CD4-positive, alpha-beta T cell treated with Interferon gamma for 1 hour (primary cell): ENCODE results near the gene HDAC4.

Source experiments
- DNase-seq: peaks from one replicate; pipeline ENCODE4 v3.0.0-alpha.2; 2020

The HDAC4 gene

DNA sequence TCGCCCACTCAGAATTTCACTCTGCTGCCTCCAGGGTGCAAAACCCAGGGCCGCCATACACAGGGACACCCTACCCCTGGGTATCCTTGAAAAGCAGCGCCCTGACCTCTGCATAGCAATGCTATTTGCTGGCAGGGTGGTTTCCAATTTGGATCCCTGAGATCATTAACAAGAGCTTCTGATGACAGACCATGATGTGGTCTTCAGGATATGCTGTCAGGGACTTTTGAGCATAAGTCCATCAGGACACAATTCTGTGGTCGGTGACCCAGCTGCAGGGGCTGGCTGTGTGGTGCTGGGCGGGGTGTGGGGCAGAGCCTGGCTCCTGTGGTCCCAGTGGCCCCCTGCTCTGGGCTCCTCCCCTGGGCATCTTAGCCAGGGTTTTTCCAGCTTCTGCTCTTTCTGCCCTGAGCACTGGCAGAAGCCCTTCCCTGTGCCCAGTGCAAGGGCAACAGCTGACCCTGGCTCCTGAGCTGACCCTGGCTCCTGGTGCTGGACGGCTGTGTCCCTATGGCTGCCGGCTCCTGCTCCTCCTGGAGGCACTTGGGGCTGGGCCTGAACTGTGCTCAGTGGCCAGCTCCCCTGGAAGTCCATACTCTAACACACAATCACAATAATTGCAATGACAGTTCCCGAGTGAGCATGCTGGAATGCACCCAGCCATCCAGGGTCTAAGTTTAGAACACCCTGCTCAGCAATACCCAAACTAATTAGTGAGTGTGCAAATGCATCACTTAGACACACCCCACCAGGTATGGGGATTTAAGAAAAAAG lies 271.5 kb downstream of the HDAC4 start:
- DNase-seq = no peak

DNA sequence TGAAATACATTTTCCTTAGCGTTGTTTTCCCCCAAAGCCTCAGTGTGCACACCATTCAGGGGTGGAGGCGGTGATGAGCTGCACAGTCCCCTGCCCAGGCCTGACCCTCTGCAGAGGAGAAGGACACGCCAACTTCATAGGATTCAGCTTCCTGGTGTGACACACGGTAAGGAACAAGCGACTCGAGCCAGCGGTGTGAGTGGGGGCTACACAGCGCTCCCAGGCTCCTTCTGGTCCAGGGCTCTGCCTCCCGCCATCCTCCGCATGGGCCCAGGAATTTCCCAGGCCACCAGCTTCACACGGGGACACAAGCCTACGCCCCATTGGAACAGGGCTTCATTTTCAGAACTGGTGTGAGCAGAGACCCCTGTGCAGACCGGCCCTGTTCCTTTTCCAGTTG lies 272.1 kb downstream of the HDAC4 start:
- no peak for DNase-seq

DNA sequence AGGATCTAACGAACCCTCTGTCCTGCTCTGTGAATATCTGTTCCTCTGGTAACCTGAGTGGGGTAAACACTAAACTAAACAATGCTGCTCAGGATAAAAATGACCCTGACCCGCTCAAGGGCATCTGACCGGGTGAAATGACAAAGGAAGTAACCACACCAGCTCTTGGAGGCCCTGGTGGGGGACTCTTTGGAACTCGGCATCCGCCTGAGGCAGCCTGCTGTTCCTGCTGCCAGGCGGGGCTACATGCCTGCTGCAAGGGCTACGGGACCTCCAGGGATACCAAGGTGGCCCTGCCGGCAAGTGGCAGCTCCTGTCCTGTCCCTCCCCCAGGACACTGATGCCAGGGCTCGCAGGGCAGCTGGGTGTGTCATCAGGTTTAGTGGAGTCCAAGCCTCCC lies 273.3 kb downstream of the HDAC4 start:
- DNase-seq = no peak

DNA sequence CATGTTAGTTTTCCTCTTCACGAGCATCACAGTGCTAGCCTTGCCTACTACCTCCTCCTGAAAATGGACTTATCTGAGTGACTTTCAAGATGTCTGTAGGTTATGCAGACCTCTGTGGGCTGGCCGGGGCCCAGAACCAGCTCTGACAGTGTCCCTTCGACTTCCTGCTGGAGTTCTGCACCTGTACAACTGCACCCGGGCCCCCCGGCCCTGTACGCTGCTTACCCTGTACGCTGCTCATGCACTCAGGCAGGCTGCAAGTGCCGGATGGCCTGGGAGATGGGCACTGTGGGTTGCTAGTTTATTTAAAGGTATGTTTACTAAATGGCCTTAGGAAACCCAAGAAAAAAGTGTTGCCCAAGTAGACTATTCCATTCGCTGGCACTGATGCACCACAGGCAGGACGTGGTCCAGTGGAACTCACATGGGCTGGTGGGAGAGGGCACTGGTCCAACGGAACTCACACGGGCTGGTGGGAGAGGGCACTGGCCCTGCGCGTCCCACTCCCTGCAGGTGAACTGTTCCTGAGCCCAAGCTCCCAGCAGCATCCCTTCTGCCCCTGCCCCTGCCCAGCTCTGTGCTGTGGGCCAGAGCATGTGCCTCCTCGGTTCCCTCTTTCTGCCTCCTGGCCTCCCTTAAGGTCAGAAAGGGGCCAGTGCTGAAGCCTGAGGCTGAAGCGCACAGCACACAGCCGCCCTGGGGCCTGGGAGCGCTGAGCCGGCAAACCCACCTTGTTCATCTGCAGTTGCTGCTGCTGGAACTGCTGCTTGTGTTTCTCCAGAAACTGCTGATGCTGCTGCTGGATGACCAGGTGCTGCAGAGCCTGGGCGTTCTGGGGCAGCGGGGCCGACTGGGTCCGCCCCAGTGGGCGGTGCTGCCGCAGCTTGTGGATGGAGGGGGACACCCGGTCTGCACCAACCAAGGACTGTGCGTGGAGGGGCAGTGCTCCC lies 274.8 kb downstream of the HDAC4 start:
- DNase-seq = no peak

DNA sequence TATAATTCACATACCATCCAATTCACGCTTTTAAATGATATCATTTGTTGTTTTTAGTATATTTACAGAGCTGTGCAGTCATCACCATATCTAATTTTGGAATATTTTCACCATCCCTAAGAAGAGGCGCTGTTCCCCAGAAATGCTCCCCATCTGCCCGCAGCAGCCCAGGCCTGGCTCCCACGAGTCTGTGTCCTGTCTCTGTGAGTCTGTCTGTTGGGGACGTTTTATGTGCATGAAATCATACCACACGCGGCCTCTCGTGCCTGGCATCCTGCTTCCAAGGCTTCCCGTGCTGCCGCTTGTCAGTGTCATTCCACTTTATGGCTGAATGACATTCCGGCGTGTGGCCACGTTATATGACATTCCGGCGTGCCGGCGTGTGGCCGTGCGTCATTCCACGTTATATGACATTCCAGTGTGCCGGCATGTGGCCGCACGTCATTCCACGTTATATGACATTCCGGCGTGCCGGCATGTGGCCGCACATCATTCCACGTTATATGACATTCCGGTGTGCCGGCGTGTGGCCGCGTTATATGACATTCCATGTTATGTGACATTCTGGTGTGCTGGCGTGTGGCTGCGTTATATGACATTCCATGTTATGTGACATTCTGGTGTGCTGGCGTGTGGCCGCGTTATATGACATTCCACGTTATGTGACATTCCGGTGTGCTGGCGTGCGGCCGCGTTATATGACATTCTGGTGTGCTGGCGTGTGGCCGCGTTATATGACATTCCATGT lies 276.5 kb downstream of the HDAC4 start:
- no peak for DNase-seq

DNA sequence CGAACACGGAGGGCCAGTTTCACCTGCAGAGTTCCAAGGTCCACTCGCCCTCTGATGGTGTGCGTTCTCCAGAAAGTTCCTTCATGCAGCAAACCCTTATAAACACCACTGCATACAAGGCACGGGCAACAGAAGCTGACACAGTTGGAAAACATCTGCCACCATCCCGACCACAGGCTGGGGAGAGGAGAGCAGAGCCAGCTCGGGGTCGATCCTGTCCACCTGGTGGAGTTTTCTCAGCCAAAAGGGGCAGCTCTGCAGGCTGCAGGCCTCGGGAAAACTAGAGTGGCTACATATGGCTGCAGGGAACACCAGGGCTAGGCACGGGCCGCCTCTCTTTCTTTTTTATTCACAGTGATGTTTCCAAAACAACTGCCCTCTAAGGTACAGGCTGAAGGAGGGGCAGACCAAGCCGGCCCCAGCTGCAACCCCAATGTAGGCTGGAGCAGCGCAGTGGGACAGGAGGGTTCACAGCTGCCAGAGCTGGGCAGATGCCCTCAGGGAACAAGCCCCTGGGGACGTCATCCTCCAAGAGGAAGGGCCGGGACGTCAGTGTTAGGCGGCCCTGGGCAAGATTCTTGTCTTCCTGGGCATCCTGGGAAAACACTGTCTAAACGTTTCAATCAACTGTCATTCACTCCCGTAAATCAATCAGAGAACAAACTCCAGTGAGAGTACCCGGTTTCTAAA lies 278.3 kb downstream of the HDAC4 start:
- no peak for DNase-seq

DNA sequence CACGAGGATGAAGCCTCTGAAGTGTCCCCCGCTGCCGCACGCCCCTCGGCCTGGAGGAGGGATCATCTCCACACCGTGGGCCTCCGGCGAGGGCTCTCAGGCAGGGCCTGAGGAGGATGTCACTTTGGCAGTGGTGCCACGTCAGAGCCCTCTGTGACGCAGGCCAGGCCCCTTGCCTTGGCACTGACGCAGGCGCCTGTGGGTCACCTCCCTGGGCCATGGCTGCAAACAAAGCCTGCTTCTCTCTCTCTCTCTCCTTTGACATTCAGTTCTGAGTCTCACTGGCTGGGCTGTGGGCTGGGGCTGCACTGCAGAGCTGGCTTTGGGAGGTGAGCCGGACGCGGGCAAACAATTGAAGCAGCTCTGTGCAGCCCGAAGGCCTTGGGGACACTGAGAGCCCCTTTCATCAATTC lies 279.2 kb downstream of the HDAC4 start:
- DNase-seq = no peak

DNA sequence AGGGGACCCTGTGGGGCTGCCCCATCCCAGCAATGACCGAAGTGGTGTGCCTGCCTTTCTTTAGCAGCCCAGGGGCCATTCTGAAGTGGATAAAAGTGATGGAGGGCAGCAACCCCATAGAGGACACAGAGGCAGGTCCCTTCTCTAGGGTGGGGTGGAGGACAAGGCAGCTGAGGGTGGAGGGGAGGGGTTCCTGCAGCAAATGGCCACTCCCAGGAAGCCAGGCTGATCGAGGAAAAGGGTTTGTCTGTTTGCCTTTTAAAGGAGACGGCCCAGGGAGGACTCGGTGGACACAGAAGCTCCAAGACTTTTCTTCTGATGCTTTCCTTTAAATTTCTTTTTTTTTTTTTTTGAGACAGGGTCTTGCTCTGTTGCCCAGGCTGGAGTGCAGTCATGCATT lies 280.2 kb downstream of the HDAC4 start:
- DNase-seq = no peak

DNA sequence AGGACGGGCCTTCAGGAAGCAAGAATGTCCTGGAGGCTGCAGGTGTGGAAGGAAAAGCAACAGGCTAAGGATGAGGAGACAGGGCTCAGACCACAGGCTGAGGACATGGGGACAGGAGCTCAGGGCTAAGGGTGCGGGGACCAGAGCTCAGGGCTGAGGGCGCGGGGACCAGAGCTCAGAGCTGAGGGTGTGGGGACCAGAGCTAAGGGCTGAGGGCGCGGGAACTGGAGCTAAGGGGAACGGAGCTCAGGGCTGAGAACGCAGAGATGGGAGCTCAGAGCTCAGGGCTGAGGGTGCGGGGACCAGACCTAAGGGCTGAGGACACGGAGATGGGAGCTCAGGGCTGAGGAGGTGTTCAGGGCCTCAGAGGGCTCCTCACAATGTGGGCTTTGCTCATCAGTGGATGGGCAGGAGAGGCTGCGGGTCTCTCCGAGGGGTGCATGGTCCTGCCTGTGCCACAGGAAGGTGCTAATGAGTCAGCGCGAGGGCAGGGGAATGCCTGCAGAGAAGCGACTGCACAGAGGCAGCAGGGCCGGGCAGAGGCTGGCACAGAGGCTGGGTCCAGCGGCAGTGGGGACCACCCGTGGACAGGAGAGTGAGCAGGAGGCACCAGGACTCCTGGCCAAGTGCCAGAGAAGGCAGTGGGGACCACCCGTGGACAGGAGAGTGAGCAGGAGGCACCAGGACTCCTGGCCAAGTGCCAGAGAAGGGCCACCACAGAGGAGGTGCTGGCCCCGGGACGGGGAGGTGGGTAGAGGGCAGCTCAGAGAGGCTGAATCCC lies 281.3 kb downstream of the HDAC4 start:
- no peak for DNase-seq

DNA sequence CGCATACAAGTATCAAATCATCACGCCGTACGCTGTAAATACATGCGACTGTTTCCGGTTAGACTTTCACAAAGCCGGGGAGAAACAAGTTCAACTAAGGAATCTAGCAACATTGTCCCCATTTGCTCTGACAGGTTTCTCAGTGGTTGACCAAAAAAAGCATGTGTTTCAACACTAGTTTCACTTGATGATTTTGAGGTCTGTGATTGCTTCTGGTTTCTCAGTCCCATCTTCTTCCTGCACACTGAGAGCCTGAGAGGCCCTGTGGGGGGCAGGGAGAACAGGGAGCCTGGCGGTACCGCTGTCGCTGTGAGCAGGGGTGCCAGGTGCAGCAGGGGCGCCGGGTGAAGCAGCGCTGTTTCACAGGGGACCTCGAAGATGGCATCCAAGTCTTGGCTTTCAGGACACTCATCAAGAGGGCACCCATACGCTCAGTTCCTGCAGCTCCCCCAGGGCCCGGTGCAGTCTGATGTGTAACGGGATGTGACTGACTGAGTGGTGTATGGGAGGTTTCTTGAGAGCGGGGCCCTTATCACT lies 282.1 kb downstream of the HDAC4 start:
- DNase-seq = no peak

DNA sequence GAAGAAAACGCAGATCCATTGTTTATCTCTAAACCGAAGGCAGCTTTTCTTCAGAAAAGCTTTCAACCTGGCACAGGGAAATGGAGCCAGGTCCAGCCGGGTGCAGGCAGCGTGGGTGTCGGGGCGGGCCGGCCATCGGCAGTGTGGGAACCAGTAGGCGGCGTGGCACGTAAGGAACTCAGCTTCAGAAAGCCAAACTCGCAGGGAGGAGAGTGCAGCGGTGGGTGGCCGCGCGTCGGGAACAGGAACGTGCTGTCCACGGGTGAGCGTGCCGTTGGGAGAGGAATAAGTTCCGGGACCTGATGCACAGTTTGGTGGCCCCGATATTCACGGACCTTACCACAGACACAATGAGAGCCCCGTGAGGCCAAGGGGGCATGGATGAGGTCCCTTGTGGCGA lies 282.6 kb downstream of the HDAC4 start:
- DNase-seq = no peak

DNA sequence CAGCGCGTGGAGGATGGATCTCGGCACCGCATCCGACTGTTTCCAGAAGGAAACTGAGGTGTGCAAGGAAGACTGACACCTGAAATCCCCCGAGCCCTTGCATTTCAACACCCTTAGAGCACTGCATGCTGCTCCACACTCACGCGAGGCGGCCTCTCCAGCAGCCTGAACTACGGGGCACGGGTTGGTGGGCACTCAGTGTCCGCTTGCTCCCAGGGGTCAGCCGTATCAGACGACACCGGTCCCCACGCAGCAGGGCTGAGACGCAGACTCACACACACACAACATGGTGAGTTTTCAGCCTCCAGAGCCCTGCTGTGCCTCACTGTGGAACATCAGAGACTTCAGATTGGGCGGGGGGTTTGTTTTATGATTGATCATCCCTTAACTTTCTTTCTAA lies 283.0 kb downstream of the HDAC4 start:
- DNase-seq = no peak

DNA sequence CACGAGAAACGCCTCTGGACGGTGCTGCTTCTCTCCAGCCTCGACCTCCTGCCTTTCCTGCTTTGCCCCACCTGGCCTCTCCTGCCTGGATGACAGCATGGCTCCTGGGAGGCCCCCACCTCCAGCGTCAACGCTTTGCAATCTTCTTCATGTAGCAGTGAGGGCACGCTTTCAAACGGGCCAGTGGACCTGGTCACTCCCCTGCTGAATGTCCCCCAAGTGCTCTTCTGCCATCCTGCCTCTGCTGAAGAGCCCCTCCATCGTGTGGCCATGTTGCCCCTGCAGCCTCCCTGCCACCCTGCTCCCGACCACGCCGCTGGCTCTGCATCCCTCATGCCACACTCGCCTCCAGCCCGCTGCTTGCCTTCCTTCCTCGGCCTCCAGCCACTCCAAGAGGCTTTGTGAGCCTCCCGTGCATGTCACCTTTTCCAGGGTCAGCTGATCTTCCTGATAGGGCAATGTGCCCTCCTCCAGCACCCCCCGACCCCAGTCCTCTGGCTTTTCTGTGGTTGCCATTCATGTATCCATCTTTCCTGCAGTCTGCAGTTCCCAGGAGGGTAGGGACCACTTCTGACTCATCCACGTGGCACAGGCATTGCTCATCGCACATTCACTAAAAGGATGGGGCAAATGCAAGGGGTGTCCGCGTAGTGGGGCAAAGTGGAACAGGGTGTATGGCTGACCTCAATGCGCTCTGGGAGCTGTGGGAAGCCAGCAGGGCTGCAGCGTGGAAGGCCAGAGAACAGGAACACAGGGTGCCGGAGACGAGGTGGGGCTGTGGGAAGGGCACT lies 284.2 kb downstream of the HDAC4 start:
- no peak for DNase-seq

DNA sequence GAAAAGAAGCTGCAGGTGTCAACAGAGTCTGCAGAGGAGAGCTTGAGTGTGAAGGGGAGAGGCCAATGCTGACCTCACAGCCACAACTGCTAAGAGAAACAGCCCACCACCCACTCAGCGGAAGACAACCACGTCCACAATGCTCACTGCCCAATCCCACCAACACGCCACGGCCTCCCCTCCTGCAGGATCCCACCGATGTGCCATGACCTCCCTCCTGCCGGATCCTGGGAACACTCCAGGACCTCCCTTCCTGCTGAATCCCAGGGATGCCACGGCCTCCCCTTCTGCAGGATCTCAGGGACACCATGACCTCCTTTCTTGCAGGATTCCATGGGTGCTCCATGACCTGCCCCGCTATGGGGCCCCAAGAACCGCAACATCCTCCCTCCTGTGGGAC lies 285.2 kb downstream of the HDAC4 start:
- no peak for DNase-seq

DNA sequence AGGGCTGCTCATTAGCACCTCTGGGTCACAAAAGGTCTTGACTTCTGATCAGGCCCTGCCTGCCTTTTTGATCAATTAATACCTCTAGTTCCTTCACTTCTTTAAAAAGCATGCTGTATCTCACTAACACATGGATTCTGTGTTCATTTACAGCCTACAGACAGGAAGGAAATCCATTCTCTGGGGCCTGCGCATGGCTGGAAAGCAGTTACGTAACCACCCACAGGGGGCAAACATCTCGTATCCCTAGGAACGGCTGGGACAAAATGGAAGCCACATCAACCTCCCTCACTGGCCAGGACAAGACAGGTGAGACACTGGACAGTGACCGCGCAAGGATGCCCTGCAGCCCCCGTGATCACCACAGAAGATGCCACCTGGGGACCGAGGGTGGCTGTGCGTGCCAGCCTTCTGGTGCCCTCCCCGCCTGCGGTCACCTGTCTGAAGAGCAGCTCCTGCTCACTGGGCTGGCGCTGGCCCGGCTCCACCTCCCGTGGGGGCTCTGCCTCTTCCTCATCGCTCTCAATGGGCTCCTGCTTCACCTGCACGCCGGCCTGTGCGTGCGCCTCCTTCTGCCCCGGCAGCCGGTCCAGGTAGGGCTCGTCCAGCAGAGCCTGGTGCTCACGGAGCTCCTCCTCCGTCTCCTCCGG lies 286.1 kb downstream of the HDAC4 start:
- no peak for DNase-seq

DNA sequence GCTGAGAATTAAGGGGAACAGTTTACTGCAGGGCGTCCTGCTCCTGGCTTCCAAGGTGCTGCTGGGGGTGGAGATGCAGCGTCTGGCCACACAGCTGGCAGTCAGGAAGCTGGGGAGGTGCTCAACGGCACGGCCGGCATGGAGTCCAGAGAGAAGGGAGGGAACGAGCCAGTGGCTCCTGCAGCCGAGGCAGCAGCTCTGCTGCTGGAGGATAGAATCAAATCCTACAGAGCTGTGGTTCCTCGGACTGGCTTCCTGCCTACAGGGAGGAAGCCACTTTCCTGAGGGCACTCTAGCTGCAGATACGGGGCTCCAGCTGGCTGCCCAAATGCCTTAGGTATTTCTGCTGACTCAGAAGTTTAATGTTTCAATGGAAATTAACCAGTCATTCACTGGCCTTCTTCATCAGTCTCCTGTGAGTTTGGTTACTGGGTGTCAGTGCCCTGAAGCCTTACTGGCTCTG lies 286.7 kb downstream of the HDAC4 start:
- DNase-seq = no peak

DNA sequence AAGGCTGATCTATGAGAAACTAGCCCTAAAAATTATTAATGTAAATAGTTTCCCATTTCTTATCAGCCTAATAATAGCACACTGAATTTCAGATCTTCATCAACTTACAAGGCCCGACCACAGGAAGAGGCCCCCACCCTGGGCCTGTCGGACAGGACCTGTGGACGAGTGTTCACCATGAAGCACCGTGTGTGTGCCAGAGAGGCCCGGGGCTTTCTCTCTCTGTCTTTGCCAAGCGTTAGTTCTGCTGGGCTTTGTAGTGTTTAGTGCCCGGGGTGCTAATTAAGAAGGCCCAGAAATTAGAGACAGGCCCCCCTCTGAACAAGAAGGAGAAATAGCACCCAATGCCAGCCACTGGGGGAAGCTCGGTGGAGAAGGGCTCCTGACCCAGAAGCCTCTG lies 287.2 kb downstream of the HDAC4 start:
- no peak for DNase-seq

DNA sequence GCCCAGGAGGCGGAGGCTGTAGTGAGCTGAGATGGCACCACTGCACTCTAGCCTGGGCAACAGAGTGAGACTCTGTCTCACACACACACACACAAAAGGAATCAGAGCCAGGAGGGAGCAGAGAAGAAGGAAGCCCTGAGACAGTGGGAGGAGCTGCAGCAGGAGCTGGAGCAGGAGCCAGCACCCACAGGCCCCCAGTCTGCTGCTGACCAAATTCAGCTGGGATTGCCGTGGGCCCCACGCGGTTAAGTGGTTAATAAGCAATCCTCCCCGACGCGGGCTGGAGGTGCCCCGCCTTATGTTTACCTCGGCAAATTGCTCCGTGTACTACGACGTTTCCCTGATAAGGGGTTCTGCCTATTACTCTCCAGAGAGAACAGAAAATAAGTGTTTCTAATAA lies 287.6 kb downstream of the HDAC4 start:
- DNase-seq = no peak

DNA sequence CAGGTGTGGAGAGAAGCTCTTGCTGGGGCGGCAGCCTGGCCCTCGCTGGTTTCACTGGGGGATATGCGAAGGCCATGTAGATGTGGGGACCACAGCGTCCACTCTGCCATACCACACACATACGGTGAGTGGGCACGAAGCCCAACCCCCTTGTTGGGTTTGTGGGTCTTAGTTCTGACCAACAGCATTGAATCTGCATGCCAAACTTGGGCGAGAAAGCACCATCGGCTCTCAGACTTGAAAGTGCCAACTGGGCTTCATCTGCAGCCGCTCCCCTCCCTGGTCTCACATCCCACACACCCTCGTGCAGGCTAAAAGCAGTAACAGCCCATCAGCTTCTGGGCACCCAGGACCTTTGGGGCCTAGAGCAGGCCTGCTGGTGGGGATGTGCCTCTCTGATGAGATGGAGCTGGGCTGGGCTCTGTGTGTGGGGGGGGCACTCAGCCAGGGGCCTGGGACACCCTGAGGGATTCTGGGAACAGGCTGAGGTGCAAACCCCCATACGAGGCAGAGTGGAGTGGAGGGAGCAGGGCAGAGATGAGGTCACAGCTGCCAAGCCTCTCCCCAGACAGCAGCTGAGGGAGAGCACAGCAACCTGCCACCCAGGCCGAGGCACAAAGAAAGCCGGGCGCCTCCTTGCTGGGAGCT lies 288.6 kb downstream of the HDAC4 start:
- DNase-seq = no peak
